GM12878 (cell line): ENCODE measurements around the gene CFAP299. TPM values are rescaled to one million over a fixed set of nuclear protein-coding genes. Genes with fewer than 3 reads are reported as not detected.

Experiments used
- ATAC-seq: fragments of 200-7000 bp; cut with Tn5 transposase; 3 replicates; pipeline ENCODE4 v1.9.1; 2020; ENCODE audit warnings: mild to moderate bottlenecking, moderate library complexity
- BruUV-seq: library from RNA; stranded (reverse); fragments of 400-500 nt; replicated peaks from 2 replicates; lab custom pipeline; 2021; lab: Mats Ljungman, UMichigan
- CTCF ChIA-PET: fragments of 300-600 bp; sonication (Branson Sonifier 250); formaldehyde crosslinking; extraction: SDS; loops from one replicate; lab custom pipeline; 2021; ENCODE audit warnings: inconsistent platforms; lab: Yijun Ruan, JAX
- POLR2A ChIA-PET: fragments of 350-600 bp; formaldehyde crosslinking; extraction: SDS; loops from one replicate; lab custom pipeline; 2021; ENCODE audit warnings: inconsistent platforms; lab: Charles Lee
- RAD21 ChIA-PET: fragments of 300-600 bp; sonication (Branson Sonifier 250); formaldehyde crosslinking; loops from one replicate; lab custom pipeline; 2023; ENCODE audit warnings: antibody characterized with exemption; ENCODE audit not compliant: unreplicated experiment; lab: Charles Lee
- SMC1A ChIA-PET: fragments of 300-600 bp; sonication (Branson Sonifier 250); formaldehyde crosslinking; loops from one replicate; lab custom pipeline; 2023; ENCODE audit not compliant: unreplicated experiment, uncharacterized antibody; lab: Charles Lee
- DNase-seq: peaks from one replicate; pipeline ENCODE4 v3.0.0-alpha.2; 2011; ENCODE audit warnings: low read depth, low spot score
- FAIRE-seq: peaks from 3 replicates; lab custom pipeline; 2011; peaks lifted over from hg19 to GRCh38; lab: Jason Lieb, UNC
- H2AFZ ChIP-seq: 2 replicates; pipeline ENCODE4 v1.6.0; 2011; ENCODE audit warnings: low read depth, low read length, control low read depth; ENCODE audit not compliant: control insufficient read depth
- H3K27ac ChIP-seq: 2 replicates; pipeline ENCODE4 v1.5.1; 2011; ENCODE audit warnings: control low read depth; ENCODE audit not compliant: control insufficient read depth, insufficient read depth
- H3K27me3 ChIP-seq, 2 experiments: replicated peaks in 1 of 2; 2 replicates each; pipeline versions ENCODE4 v1.6.0 to v1.6.1; 2011; ENCODE audit warnings: low read length in 1 of 2; ENCODE audit not compliant: control insufficient read depth in 2 of 2, insufficient read depth in 2 of 2
- H3K36me3 ChIP-seq, 2 experiments: 2 replicates each; pipeline ENCODE4 v1.5.1; 2011; ENCODE audit warnings: low read length in 1 of 2; ENCODE audit not compliant: control insufficient read depth in 2 of 2, insufficient read depth in 2 of 2
- H3K4me1 ChIP-seq: 2 replicates; pipeline ENCODE4 v1.6.1; 2011; ENCODE audit warnings: mild to moderate bottlenecking, low read length, moderate library complexity, mixed read lengths; ENCODE audit not compliant: control insufficient read depth, insufficient read depth
- H3K4me2 ChIP-seq: 2 replicates; pipeline ENCODE4 v1.6.0; 2011; ENCODE audit warnings: control low read depth; ENCODE audit not compliant: control insufficient read depth, insufficient read depth
- H3K4me3 ChIP-seq: fragments of 200-600 bp; sonication (generic); 2 replicates; pipeline ENCODE4 v1.5.1; 2016
- H3K79me2 ChIP-seq: 2 replicates; pipeline ENCODE4 v1.6.0; 2011; ENCODE audit warnings: low read length; ENCODE audit not compliant: control insufficient read depth, insufficient read depth
- H3K9ac ChIP-seq: 2 replicates; pipeline ENCODE4 v1.8.0; 2011; ENCODE audit warnings: low read length, control low read depth, mixed read lengths; ENCODE audit not compliant: control insufficient read depth, insufficient read depth
- H3K9me3 ChIP-seq: replicated peaks from 3 replicates; pipeline ENCODE4 v1.5.1; 2011; ENCODE audit warnings: mild to moderate bottlenecking, low read length; ENCODE audit not compliant: control insufficient read depth, insufficient read depth
- H4K20me1 ChIP-seq: 2 replicates; pipeline ENCODE4 v1.6.0; 2011; ENCODE audit not compliant: control insufficient read depth, insufficient read depth
- CTCF ChIP-seq, 3 experiments: IDR thresholded peaks in 2 of 3; conservative IDR thresholded peaks in 1 of 3; 2 replicates each; pipeline ENCODE4 v1.5.1; 2011; ENCODE audit warnings: low read depth in 3 of 3, low read length in 3 of 3, mild to moderate bottlenecking in 3 of 3, control low read depth in 2 of 3, moderate library complexity in 2 of 3, inconsistent platforms in 1 of 3, mixed read lengths in 1 of 3; ENCODE audit not compliant: control insufficient read depth in 2 of 3, insufficient read depth in 1 of 3; ENCODE audit errors: extremely low read depth in 1 of 3
- RAD21 ChIP-seq: IDR thresholded peaks from 2 replicates; pipeline ENCODE4 v1.6.1; 2011; ENCODE audit warnings: mild to moderate bottlenecking, low read depth, low read length, moderate library complexity; ENCODE audit not compliant: insufficient read depth
- SIX5 ChIP-seq: IDR thresholded peaks from 2 replicates; pipeline ENCODE4 v1.6.1; 2011; ENCODE audit warnings: mild to moderate bottlenecking, low read depth, low read length, moderate library complexity; ENCODE audit not compliant: severe bottlenecking
- SMC3 ChIP-seq: IDR thresholded peaks from 2 replicates; pipeline ENCODE4 v1.6.1; 2011; ENCODE audit warnings: low read length, improper control_type of control experiment, borderline replicate concordance
- in situ Hi-C: fragments of 300-500 bp; cut with MboI; formaldehyde crosslinking; loops from 9 replicates; pipeline ENCODE4 v1.14.3; 2018; ENCODE audit warnings: mixed read lengths
- intact Hi-C: fragments of 100-400 bp; cut with micrococcal nuclease; formaldehyde crosslinking; loops from one replicate; pipeline ENCODE4 v1.14.2; 2022; ENCODE audit not compliant: unreplicated experiment
- polyA plus RNA-seq, 11 experiments: library from polyadenylated mRNA; depleted of rRNA in 4 of 11; unstranded in 6 of 11; stranded (reverse) in 5 of 11; fragments of >200 nt; fragmentation: Nextera tagmentation in 4 of 11; fragmentation: Illumina TruSeq in 1 of 11; extraction: Ambion mirVana in 4 of 11; extraction: Trizol in 1 of 11; gene quantifications; 1 replicate in 1 of 11; 2 replicates in 10 of 11; pipeline versions ENCODE4 v1.2.1 to v1.2.3, GENCODE V29; 2011 to 2016; ENCODE audit warnings: inconsistent platforms in 2 of 11, missing spikeins in 2 of 11, low read depth in 1 of 11
- total RNA-seq, 4 experiments: library from RNA; depleted of rRNA in 3 of 4; stranded (reverse); fragments of >200 nt in 3 of 4; fragmentation: Illumina TruSeq in 1 of 4; extraction: Trizol in 1 of 4; gene quantifications; 2 replicates each; pipeline versions ENCODE4 v1.2.1 to v1.2.3, GENCODE V29; 2013 to 2021

The CFAP299 gene
- total and polyA plus RNA-seq, 10 of the 15 experiments (the other 5 are each of a cell fraction or from before 2014, with no cell fraction given): 0.06 to 0.34 TPM; not detected in 8

GRCh38 chr4:80322716-80323115 is 12.8 kb upstream of the CFAP299 start:
- DNase-seq: no peak
- no peaks in the 10 kb centered on the region for H3K36me3 ChIP-seq
- BruUV-seq: no TSS peak
- no peak overlapping the region for H3K4me3 ChIP-seq
- in situ Hi-C loops (no loop called here), intact Hi-C loops (loop anchor here (10.0 kb wide), 1 partner anchor 1368 kb away; no protein-coding TSS in a partner anchor)
- H2AFZ ChIP-seq: no peak overlapping the region
- H3K4me1 ChIP-seq: no peaks in the 10 kb centered on the region
- H3K79me2 ChIP-seq: no peaks in the 10 kb centered on the region
- ChIA-PET POLR2A (interaction anchor here (1.3 kb wide), 1 partner anchor 101 kb away, joined by 3 read pairs; no protein-coding TSS in a partner anchor), RAD21 (interaction anchor here (0.8 to 1.6 kb wide), 8 partner anchors 57 to 106 kb away, joined by 3 to 27 read pairs (median 3); no protein-coding TSS in a partner anchor), SMC1A (interaction anchor here (0.5 to 1.9 kb wide), 8 partner anchors 9 to 102 kb away, joined by 3 to 36 read pairs (median 4); no protein-coding TSS in a partner anchor), CTCF (interaction anchor here (1.0 to 1.9 kb wide), 9 partner anchors 8 to 120 kb away, joined by 3 to 48 read pairs (median 4); partner anchors contain the start of gene CFAP299)
- peak; percentile 76 for ATAC-seq
- H3K27me3 ChIP-seq: no peaks in the 10 kb centered on the region
- H3K4me2 ChIP-seq: no peak overlapping the region
- H4K20me1 ChIP-seq: no peaks in the 10 kb centered on the region
- H3K9ac ChIP-seq: no peak overlapping the region
- TF ChIP-seq SMC3 (peak; percentile 38; the same call in 1 of the 2 replicates), SIX5 (no peak), RAD21 (peak; percentile 48; the same call in 1 of the 2 replicates), CTCF (IDR thresholded peaks at IDR 0.05 in 2 of 3, conservative IDR thresholded peaks at IDR 0.05 in 1 of 3; ENCODE audit: control insufficient read depth in 2 of 3, extremely low read depth in 1 of 3, insufficient read depth in 1 of 3, low read depth in 3 of 3, low read length in 3 of 3) (peak in 2 of 3 experiments; percentile 15 to 47; a peak in 1 of 6 replicates)
- H3K27ac ChIP-seq: no peak overlapping the region
- FAIRE-seq: no peak
- no peaks in the 10 kb centered on the region for H3K9me3 ChIP-seq
